AG04449 (cell line): ENCODE data around the gene FOSL2.

Experiments
- CTCF ChIA-PET: fragments of 350-600 bp; formaldehyde crosslinking; extraction: SDS; loops from one replicate; lab custom pipeline; 2021; ENCODE audit warnings: antibody characterized with exemption; lab: Yijun Ruan, JAX
- POLR2A ChIA-PET: fragments of 400-600, 350-600 bp; formaldehyde crosslinking; extraction: SDS; loops from one replicate; lab custom pipeline; 2020; ENCODE audit warnings: antibody characterized with exemption, inconsistent platforms; lab: Yijun Ruan, JAX
- DNase-seq: peaks from one replicate; pipeline ENCODE4 v3.0.0-alpha.2; 2010; ENCODE audit warnings: low read depth, low spot score
- H3K4me3 ChIP-seq: 2 replicates; pipeline ENCODE4 v1.5.1; 2011; ENCODE audit warnings: low read depth, mild to moderate bottlenecking, control low read depth, low read length
- TF ChIP-seq, protein P1 (sequence below): IDR thresholded peaks from one replicate; pipeline ENCODE4 v1.5.1; 2011; ENCODE audit warnings: mild to moderate bottlenecking, moderate library complexity, low read length, control low read depth, inconsistent platforms; ENCODE audit not compliant: insufficient read depth; ENCODE audit errors: missing control alignments

FOSL2 gene

DNA sequence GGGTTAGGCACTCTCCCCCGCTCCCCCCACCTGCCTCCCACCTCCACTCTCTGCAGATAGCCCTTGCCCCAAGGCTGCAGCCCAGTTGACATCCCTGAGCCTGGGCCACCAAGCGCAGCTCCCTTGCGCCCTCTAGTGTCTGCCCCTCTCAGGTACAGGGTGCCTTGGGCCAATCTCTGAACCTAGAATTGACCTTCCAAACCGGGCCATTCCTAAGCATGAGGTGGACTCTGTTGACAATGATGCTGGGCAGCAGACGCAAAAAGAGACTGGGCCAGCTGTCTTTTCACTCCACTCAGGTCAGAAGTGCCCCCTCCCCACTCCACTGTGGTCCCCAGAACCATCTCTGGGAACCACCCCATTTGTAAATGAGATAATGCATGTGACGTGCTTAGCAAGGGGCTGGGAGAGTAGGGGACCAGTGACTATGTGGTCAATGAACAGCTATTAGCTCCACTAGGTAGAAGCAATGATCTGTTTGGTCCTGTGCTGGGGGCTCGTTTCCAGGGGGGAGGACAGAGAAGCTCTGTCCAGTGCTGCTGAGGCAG lies 60.0 kb downstream of the FOSL2 start:
- TF ChIP-seq, protein P1, sequence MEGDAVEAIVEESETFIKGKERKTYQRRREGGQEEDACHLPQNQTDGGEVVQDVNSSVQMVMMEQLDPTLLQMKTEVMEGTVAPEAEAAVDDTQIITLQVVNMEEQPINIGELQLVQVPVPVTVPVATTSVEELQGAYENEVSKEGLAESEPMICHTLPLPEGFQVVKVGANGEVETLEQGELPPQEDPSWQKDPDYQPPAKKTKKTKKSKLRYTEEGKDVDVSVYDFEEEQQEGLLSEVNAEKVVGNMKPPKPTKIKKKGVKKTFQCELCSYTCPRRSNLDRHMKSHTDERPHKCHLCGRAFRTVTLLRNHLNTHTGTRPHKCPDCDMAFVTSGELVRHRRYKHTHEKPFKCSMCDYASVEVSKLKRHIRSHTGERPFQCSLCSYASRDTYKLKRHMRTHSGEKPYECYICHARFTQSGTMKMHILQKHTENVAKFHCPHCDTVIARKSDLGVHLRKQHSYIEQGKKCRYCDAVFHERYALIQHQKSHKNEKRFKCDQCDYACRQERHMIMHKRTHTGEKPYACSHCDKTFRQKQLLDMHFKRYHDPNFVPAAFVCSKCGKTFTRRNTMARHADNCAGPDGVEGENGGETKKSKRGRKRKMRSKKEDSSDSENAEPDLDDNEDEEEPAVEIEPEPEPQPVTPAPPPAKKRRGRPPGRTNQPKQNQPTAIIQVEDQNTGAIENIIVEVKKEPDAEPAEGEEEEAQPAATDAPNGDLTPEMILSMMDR: peak; percentile 97
- no peak for DNase-seq
- CTCF ChIA-PET: interaction anchor here (0.6 to 2.8 kb wide), 38 partner anchors 8 to 770 kb away, joined by 3 to 28 read pairs (median 4); no protein-coding TSS in a partner anchor
- POLR2A ChIA-PET: no interaction called here
- H3K4me3 ChIP-seq: no peak overlapping the region

DNA sequence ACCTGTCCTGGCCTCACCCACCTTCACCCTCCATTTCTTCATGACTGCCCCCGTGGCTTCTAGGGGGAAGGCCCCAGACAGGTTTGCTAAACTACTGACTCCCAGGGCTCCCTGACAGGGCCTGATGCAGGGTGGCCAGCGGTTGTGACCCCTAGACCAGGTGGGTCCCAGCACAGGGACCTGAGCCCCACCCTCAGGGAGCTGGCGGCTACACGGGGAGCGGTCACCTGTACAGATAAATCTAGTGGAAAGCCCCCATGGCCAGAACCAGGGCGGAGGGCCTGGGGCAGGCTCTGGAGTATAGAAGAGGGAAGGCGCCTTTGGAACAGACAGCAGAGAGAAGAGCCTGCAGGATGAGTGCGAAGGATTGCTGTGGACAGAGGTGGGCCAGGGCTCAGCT lies 60.7 kb downstream of the FOSL2 start:
- DNase-seq: no peak
- TF ChIP-seq, protein P1: no peak
- no peak overlapping the region for H3K4me3 ChIP-seq
- POLR2A ChIA-PET: no interaction called here
- CTCF ChIA-PET: interaction anchor here (0.6 to 2.8 kb wide), 34 partner anchors 9 to 771 kb away, joined by 3 to 28 read pairs (median 4); no protein-coding TSS in a partner anchor

DNA sequence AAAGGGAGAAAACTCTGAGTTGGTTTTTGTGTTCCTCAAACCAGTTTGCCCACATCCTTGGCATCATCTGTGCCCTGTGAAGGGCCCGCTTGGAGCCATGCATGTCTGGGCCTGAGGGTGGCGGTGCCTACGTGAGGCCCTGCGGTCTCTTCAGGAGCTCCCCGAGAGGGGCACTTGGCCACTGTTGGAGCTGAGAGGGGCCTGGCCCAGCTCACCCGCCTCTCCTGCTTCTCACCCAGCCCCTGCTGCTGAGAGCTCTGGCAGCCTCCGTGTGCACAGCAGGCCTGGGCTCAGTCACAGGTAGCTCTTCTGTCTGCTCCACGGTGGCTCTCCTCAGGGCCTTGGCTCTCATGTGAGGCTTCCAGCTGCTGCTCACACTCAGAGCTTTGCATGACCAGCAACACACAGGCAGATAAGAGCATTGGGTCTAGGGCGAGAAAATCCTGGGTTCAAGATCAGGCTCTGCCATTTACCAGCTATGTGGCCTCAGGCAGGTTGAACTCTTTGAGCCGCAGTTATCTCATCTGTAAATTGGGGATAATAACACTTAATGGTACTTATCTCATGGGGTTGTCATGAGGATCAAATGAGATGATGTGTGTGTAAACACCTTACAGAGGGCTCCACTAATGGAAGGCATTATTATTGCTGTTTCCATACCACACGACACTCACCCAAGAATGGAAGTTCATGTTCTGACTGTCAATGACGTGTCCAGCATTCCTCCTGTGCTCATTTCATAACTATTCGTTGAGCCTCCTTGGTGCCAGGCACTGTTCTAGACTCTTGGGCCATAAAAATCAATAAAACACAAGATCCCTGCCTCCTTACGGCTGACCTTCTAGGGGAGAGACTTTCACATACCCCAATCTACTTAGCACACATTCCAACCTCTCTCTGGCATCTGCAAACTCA lies 61.6 kb downstream of the FOSL2 start:
- peak; percentile 12 for DNase-seq
- CTCF ChIA-PET: interaction anchor here (0.9 to 2.8 kb wide), 12 partner anchors 9 to 772 kb away, joined by 3 to 28 read pairs (median 4); no protein-coding TSS in a partner anchor
- POLR2A ChIA-PET: interaction anchor here (0.7 kb wide), 1 partner anchor 28 kb away, joined by 3 read pairs; no protein-coding TSS in a partner anchor
- H3K4me3 ChIP-seq: no peak overlapping the region
- TF ChIP-seq, protein P1: no peak

DNA sequence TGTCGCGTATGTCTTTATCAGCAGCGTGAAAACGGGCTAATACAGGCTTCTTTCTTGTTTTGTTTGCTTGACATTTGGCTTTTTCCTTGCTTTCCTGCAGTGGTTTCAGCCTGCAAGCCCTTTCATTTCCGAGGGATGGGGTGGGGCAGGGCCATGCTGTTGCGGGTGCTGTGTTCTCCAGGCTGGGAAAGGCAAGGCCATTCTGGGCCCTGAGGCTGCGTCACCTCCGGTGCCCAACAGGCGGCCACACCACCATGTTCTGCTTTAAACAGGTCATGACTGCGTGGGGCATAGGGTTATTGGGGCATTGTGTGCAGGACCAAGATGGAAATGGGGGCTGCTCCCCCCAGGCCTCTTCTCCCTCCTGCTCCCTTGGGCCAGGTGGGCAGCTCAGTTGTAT lies 64.6 kb downstream of the FOSL2 start:
- POLR2A ChIA-PET: no interaction called here
- TF ChIP-seq, protein P1: no peak
- no peak for DNase-seq
- no peak overlapping the region for H3K4me3 ChIP-seq
- CTCF ChIA-PET: no interaction called here

DNA sequence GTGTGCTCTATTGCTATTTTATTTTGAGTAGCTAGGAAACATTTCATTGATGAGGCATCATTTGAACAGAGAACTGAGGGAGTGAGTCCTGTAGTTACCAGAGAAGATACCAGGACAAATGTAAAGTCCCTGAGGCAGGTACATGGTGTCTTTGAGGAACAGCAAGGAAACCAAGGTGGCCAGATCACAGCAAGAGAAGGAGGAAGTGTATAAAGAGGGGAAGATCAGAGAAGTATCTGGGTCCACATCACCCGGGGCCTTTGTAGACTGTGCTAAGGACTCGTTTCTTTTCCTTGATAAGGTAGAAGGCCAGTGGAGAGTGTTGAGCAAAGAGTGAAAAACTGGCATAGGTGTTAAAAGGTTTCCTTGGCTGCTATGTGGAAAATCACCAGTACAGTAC lies 68.4 kb downstream of the FOSL2 start:
- ChIA-PET CTCF (interaction anchor here (1.8 kb wide), 1 partner anchor 9 kb away, joined by 7 read pairs; no protein-coding TSS in a partner anchor), POLR2A (no interaction called here)
- no peak for DNase-seq
- TF ChIP-seq, protein P1: no peak
- no peak overlapping the region for H3K4me3 ChIP-seq

DNA sequence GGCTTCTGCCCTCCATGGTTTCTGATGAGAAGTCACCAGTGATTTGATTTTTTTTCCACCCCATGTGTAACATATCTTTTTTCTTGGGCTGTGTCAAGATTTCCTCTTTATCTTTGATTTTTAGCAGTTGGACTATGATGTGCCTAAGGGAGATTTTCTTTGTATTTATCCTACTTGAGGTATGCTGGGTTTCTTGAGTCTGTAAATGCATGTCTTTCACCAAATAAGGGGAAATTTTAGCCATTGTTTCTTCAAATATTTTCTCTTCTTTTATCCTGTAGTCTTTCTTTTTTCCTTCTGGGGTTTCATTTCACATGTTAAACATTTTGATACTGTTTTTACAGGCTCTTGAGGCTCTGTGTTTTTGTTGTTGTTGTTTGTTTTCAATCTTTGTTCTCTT lies 69.5 kb downstream of the FOSL2 start:
- H3K4me3 ChIP-seq: no peak overlapping the region
- DNase-seq: no peak
- TF ChIP-seq, protein P1: no peak
- CTCF ChIA-PET: interaction anchor here (1.0 to 1.6 kb wide), 2 partner anchors 8 to 10 kb away, joined by 4 to 9 read pairs; no protein-coding TSS in a partner anchor
- POLR2A ChIA-PET: no interaction called here
